ENCODE measurements around the gene MMP23B. TPM values are rescaled to one million over a fixed set of nuclear protein-coding genes. Genes with fewer than 3 reads are reported as not detected.
A peak's percentile ranks its signal among the peaks of the same experiment; 100 is the strongest.

MMP23B gene
- total and polyA plus RNA-seq, 2 of the 8 experiments (the other 6 are each of a cell fraction or from before 2014, with no cell fraction given): 9.2 to 14.6 TPM

DNA sequence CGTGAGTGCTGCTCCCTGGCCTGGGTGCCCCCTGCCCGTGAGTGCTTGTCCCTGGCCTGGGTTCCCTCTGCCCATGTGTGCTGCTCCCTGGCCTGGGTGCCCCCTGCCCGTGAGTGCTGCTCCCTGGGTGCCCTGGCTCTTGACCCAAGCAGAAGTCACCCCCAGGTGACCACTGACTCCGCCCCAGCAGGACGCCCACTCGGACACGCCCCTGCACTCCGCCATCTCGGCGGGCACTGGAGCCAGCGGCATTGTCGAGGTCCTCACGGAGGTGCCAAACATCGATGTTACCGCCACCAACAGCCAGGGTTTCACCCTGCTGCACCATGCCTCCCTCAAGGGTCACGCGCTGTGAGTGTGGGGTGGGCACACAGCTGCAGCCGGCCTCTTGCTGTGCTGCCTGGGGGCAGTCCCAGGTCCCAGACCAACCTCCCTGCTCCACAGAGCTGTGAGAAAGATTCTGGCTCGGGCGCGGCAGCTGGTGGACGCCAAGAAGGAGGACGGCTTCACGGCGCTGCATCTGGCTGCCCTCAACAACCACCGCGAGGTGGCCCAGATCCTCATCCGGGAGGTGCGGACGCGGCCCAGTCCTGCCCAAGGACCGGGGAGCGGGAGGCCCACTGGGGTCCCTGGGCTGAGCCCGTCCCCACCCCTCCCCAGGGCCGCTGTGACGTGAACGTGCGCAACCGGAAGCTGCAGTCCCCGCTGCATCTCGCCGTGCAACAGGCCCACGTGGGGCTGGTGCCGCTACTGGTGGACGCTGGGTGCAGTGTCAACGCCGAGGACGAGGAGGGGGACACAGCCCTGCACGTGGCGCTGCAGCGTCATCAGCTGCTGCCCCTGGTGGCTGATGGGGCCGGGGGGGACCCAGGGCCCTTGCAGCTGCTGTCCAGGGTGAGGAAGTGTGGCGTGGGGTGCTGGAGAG lies 3.9 kb upstream of the MMP23B start (continued):
- TF ChIP-seq NRF1 (IDR thresholded peaks at IDR 0.05; ENCODE audit: low read depth, low read length) (no peak), BCL11A (IDR thresholded peaks at IDR 0.05; ENCODE audit: low read depth in 2 of 2, low read length in 2 of 2) (no peak), CREB1 (IDR thresholded peaks at IDR 0.05) (0 out of 2 replicates have a peak, but pooled peaks have one; percentile 28), RBBP5 (IDR thresholded peaks at IDR 0.05; ENCODE audit: borderline replicate concordance, low read depth, low read length) (no peak)
- TF ChIP-seq, protein P1, sequence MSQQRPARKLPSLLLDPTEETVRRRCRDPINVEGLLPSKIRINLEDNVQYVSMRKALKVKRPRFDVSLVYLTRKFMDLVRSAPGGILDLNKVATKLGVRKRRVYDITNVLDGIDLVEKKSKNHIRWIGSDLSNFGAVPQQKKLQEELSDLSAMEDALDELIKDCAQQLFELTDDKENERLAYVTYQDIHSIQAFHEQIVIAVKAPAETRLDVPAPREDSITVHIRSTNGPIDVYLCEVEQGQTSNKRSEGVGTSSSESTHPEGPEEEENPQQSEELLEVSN (IDR thresholded peaks at IDR 0.05): no peak
- TF ChIP-seq, protein P2, sequence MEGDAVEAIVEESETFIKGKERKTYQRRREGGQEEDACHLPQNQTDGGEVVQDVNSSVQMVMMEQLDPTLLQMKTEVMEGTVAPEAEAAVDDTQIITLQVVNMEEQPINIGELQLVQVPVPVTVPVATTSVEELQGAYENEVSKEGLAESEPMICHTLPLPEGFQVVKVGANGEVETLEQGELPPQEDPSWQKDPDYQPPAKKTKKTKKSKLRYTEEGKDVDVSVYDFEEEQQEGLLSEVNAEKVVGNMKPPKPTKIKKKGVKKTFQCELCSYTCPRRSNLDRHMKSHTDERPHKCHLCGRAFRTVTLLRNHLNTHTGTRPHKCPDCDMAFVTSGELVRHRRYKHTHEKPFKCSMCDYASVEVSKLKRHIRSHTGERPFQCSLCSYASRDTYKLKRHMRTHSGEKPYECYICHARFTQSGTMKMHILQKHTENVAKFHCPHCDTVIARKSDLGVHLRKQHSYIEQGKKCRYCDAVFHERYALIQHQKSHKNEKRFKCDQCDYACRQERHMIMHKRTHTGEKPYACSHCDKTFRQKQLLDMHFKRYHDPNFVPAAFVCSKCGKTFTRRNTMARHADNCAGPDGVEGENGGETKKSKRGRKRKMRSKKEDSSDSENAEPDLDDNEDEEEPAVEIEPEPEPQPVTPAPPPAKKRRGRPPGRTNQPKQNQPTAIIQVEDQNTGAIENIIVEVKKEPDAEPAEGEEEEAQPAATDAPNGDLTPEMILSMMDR (IDR thresholded peaks at IDR 0.05; ENCODE audit: control extremely low read depth in 1 of 3, insufficient read depth in 1 of 3, low read depth in 1 of 3, low read length in 3 of 3): peak in 1 of 3 experiments; percentile 4; a peak in 1 of 4 replicates
